Effector memory CD8-positive, alpha-beta T cell (primary cell): ENCODE measurements around the gene NUTF2.
A peak's percentile ranks its signal among the peaks of the same experiment; 100 is the strongest.

Source experiments
- ATAC-seq: fragments of 150-1000 bp; cut with Tn5 transposase; replicated peaks from 2 replicates; pipeline ENCODE4 v1.10.0; 2021; ENCODE audit warnings: mild to moderate bottlenecking, moderate library complexity
- DNase-seq, 3 experiments: peaks; one replicate each; pipeline ENCODE4 v3.0.0; 2021
- H3K27ac Mint-ChIP-seq, 2 donors: one replicate each; pipeline ENCODE4 v1.8.0; 2022; ENCODE audit warnings: mild to moderate bottlenecking in 2 of 2, mixed read lengths in 2 of 2, moderate library complexity in 2 of 2
- H3K27me3 Mint-ChIP-seq, 2 donors: one replicate each; pipeline ENCODE4 v1.8.0; 2022; ENCODE audit warnings: mixed read lengths in 2 of 2
- H3K36me3 Mint-ChIP-seq: one replicate; pipeline ENCODE4 v1.8.0; 2022; ENCODE audit warnings: mild to moderate bottlenecking, moderate library complexity, mixed read lengths; ENCODE audit not compliant: insufficient read depth
- H3K4me1 Mint-ChIP-seq, 2 donors: one replicate each; pipeline ENCODE4 v1.8.0; 2022; ENCODE audit warnings: low read depth in 2 of 2, mixed read lengths in 2 of 2
- H3K4me3 Mint-ChIP-seq, 2 donors: one replicate each; pipeline ENCODE4 v1.8.0; 2022; ENCODE audit warnings: mild to moderate bottlenecking in 2 of 2, mixed read lengths in 2 of 2, moderate library complexity in 2 of 2
- H3K9me3 Mint-ChIP-seq, 2 donors: one replicate each; pipeline ENCODE4 v1.8.0; 2022; ENCODE audit warnings: mixed read lengths in 2 of 2

Gene NUTF2

GRCh38 chr16:67844497-67844896, 2.2 kb upstream of the NUTF2 start:
- Mint-ChIP-seq H3K27ac (no peak overlapping the region), H3K4me3 (peak overlapping the region; percentile 85 to 92), H3K36me3 (peaks cover 27% of the 10 kb centered on the region), H3K4me1 (peaks cover 38 to 39% of the 10 kb centered on the region in 2 donors), H3K9me3 (no peaks in the 10 kb centered on the region), H3K27me3 (no peaks in the 10 kb centered on the region)
- ATAC-seq = no peak
- DNase-seq = no peak

GRCh38 chr16:67845291-67846062, 1.3 kb upstream of the NUTF2 start:
- DNase-seq (no peak), ATAC-seq (no peak)
- Mint-ChIP-seq H3K27me3 (no peaks in the 10 kb centered on the region), H3K36me3 (peaks cover 31% of the 10 kb centered on the region), H3K9me3 (no peaks in the 10 kb centered on the region), H3K4me3 (peak overlapping the region; percentile 85 to 92), H3K27ac (peak overlapping the region; percentile 72 to 96), H3K4me1 (peaks cover 41 to 45% of the 10 kb centered on the region in 2 donors)

GRCh38 chr16:67846063-67846319, 742 bp upstream of the NUTF2 start:
- peaks cover 31% of the 10 kb centered on the region for H3K36me3 Mint-ChIP-seq
- H3K4me3 Mint-ChIP-seq = peak overlapping the region; percentile 85 to 92
- DNase-seq = no peak
- peak overlapping the region; percentile 72 to 96 for H3K27ac Mint-ChIP-seq
- H3K4me1 Mint-ChIP-seq = peaks cover 41 to 45% of the 10 kb centered on the region in 2 donors
- H3K27me3 Mint-ChIP-seq = no peaks in the 10 kb centered on the region
- no peak for ATAC-seq
- H3K9me3 Mint-ChIP-seq = no peaks in the 10 kb centered on the region

DNA sequence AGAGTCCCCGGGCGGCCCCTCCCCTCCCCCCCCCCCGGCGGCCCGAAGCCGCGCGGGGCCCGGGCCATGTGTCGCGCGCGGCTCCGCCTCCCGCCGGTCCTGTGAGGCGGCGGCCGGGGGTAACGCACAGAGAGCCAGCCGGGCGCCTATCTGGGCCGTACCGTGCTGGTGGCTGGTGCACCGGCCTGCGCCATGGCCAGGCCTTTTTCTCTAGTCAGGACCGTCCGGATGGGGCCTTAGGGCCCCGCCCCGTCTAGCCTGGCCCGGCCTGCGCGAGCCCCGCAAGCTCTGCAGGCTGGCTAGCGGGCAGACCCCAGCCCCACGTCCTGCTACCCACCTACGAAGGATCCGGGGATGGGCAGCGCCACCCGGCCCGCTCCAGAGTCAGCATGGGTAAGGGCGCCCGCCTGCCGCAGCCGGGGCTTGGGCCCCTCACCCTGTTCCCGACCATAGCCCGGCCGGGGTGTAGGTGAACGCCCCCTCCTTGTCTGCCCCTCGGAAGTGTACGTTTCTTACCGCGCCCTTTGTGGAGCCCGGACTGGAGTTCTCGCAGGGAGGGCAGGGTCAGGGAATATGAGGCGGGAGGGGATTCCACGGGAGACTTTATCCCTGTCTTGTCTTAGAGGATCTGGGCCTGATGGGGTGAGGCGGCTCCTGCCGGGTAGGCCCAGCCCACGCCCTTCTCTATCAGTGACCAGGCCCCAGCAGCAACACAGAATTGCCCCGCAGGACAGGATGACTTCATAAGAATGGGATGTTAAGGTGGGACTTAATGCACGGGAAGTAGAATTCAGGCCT, 530 bp downstream of the NUTF2 start, which contains the start of gene CENPT:
Gene CENPT, minus strand, starts transcription at position 630 of the 798 bp plus-strand sequence. CDS start 13,834 bp downstream, outside the sequence.
- Mint-ChIP-seq H3K27ac (peak within 1 kb of the TSS in 1 of 2 donors; percentile 96), H3K27me3 (no peaks in the 10 kb centered on the region), H3K4me3 (peak within 1 kb of the TSS; percentile 85 to 92), H3K4me1 (peaks cover 36 to 38% of the 10 kb centered on the region in 2 donors), H3K9me3 (no peaks in the 10 kb centered on the region), H3K36me3 (peaks cover 27% of the 10 kb centered on the region)
- DNase-seq (no peak), ATAC-seq (peak; percentile 50)

- ATAC-seq (no peak), DNase-seq (no peak)
- Mint-ChIP-seq H3K27ac (peak overlapping the region in 1 of 2 donors; percentile 96), H3K4me3 (peak overlapping the region; percentile 85 to 92), H3K9me3 (no peaks in the 10 kb centered on the region), H3K27me3 (no peaks in the 10 kb centered on the region), H3K4me1 (peaks cover 29 to 32% of the 10 kb centered on the region in 2 donors), H3K36me3 (peaks cover 20% of the 10 kb centered on the region)
These were observed 1.4 kb downstream of the NUTF2 start for GRCh38 chr16:67848118-67848517.

- DNase-seq (no peak), ATAC-seq (no peak)
- Mint-ChIP-seq H3K4me3 (no peak overlapping the region), H3K4me1 (peaks cover 27 to 33% of the 10 kb centered on the region in 2 donors), H3K9me3 (no peaks in the 10 kb centered on the region), H3K27me3 (no peaks in the 10 kb centered on the region), H3K27ac (peak overlapping the region in 1 of 2 donors; percentile 81), H3K36me3 (peaks cover 17% of the 10 kb centered on the region)
These were observed 6.9 kb downstream of the NUTF2 start for GRCh38 chr16:67853670-67854069.

DNA sequence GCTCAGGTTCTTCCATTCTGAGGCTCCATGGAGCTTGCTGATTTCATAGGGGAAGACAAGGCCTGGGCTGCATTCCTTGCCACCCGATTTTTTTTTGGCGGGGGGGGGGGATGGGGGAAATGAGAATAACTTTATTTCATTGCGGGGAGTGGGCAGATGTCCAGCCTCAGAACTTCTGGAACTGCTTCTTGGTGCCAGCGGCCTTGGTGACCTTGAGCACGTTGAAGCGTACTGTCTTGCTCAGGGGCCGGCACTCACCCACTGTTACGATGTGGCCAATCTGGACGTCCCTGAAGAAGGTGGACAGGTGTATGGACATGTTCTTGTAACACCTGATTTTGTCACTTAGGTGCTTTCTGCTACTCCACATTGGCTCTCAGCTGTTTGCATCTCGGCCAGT, 9.1 kb downstream of the NUTF2 start:
- DNase-seq = no peak
- no peaks in the 10 kb centered on the region for H3K27me3 Mint-ChIP-seq
- H3K4me3 Mint-ChIP-seq = no peak overlapping the region
- H3K36me3 Mint-ChIP-seq = peaks cover 15% of the 10 kb centered on the region
- no peaks in the 10 kb centered on the region for H3K9me3 Mint-ChIP-seq
- peak overlapping the region in 1 of 2 donors; percentile 94 for H3K27ac Mint-ChIP-seq
- no peak for ATAC-seq
- peaks cover 25 to 28% of the 10 kb centered on the region in 2 donors for H3K4me1 Mint-ChIP-seq

DNA sequence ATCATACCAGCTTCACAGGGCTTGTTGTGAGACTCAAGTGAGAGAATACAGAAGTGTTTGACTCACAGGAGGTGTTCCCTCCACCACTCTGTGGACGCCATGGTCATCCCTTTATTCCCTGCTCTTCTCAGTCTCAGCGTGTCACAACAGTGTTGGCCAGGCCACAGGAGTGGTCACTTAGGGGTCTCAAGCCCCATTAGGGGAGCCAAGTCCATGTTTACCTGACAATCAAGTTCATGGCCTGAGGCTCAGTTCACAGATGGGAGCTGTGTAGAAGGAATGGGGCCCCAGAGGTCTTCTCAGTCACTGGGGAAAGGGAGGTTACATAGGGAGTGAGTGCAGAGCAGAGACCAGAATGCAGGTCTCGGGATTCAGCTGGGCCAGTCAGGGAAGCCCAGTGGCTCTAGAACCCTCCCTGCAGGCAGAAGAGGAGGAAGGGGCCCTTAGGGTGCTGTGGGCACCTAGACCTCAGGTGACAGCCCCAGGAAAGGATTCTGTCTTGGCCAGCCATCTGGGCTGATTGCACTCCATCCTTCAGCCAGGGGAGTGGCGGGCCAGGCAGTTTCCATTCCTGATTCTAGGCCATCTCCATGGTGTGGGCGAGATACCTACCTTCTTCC, 10.3 kb downstream of the NUTF2 start:
- ATAC-seq = no peak
- Mint-ChIP-seq H3K9me3 (no peaks in the 10 kb centered on the region), H3K4me3 (peak overlapping the region in 1 of 2 donors; percentile 21), H3K36me3 (peaks cover 17% of the 10 kb centered on the region), H3K27me3 (no peaks in the 10 kb centered on the region), H3K27ac (peak overlapping the region; percentile 88 to 94), H3K4me1 (peaks cover 28 to 32% of the 10 kb centered on the region in 2 donors)
- no peak for DNase-seq

GRCh38 chr16:67857547-67858233, 11.0 kb downstream of the NUTF2 start:
- peak overlapping the region; percentile 21 for H3K4me3 Mint-ChIP-seq
- H3K9me3 Mint-ChIP-seq = no peaks in the 10 kb centered on the region
- H3K4me1 Mint-ChIP-seq = peaks cover 28 to 32% of the 10 kb centered on the region in 2 donors
- peaks cover 17% of the 10 kb centered on the region for H3K36me3 Mint-ChIP-seq
- DNase-seq (peak in 2 of 3 experiments; percentile 35 to 42), ATAC-seq (peak; percentile 85)
- peak overlapping the region; percentile 88 to 94 for H3K27ac Mint-ChIP-seq
- no peaks in the 10 kb centered on the region for H3K27me3 Mint-ChIP-seq

- H3K4me3 Mint-ChIP-seq = peak overlapping the region in 1 of 2 donors; percentile 21
- H3K27ac Mint-ChIP-seq = peak overlapping the region; percentile 88 to 94
- H3K36me3 Mint-ChIP-seq = peaks cover 17% of the 10 kb centered on the region
- no peak for DNase-seq
- peak; percentile 66 for ATAC-seq
- H3K4me1 Mint-ChIP-seq = peaks cover 28 to 32% of the 10 kb centered on the region in 2 donors
- no peaks in the 10 kb centered on the region for H3K9me3 Mint-ChIP-seq
- no peaks in the 10 kb centered on the region for H3K27me3 Mint-ChIP-seq
These were observed 11.8 kb downstream of the NUTF2 start for GRCh38 chr16:67858500-67858899.

DNA sequence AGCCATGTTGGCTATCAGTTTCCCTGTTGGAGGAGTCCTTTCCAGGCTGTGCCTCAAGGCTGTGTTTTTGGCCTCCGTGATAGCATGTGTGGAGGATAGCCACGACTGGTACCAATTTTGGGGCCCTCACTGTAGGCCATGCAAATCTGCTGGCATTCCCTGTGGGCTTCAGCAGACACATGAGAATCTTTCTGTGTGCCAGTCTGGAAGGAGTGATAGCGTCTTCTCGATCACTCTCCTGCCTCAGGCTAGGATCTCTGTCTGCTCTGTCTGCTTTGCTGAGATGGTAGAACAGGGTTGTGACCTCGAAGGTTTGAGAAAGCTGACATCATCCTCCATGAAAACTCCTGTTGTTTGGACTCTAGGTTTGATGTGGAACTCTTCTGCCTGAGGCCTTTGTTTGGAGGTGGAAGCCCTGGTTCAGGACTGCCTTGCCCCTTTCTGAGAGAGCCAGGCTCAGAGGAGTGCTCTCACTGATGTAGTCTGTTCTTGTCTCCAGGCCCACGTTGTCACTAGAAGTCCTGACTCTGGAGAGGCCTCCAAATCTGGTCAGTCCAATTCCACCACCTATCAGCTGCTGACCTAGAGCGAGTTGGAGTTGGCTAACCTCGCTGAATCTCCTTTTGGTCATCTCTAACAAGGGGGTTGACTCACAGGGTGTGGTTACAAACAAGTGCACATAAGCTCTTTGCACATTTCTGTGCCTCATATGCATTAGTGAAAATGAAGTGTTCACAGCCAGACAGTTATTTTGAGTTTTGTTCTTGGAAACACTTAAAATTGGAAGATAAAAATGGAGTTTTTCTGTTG, 14.1 kb downstream of the NUTF2 start:
- H3K27ac Mint-ChIP-seq = no peak overlapping the region
- H3K36me3 Mint-ChIP-seq = peaks cover 23% of the 10 kb centered on the region
- H3K9me3 Mint-ChIP-seq = no peaks in the 10 kb centered on the region
- DNase-seq (no peak), ATAC-seq (no peak)
- H3K27me3 Mint-ChIP-seq = no peaks in the 10 kb centered on the region
- no peak overlapping the region for H3K4me3 Mint-ChIP-seq
- peaks cover 21 to 30% of the 10 kb centered on the region in 2 donors for H3K4me1 Mint-ChIP-seq

- Mint-ChIP-seq H3K9me3 (no peaks in the 10 kb centered on the region), H3K4me3 (no peak overlapping the region), H3K27ac (no peak overlapping the region), H3K27me3 (no peaks in the 10 kb centered on the region), H3K4me1 (peaks cover 17 to 27% of the 10 kb centered on the region in 2 donors), H3K36me3 (peaks cover 28% of the 10 kb centered on the region)
- DNase-seq (no peak), ATAC-seq (no peak)
These were observed 15.1 kb downstream of the NUTF2 start for GRCh38 chr16:67861877-67862276.
